Tibial nerve (tissue), 4 donors: Measurements from ENCODE around the gene LSM10.

Source experiments
- CTCF ChIP-seq, 5 experiments: fragments of 200-600 bp in 3 of 5; fragments of 450-650 bp in 2 of 5; sonication (generic) in 3 of 5; IDR thresholded peaks; one replicate each; pipeline ENCODE4 v1.5.1; 2016 to 2019; ENCODE audit warnings: antibody characterized with exemption in 5 of 5, mild to moderate bottlenecking in 3 of 5, moderate library complexity in 2 of 5
- EP300 ChIP-seq, 2 donors: sonication (generic); formaldehyde crosslinking; IDR thresholded peaks; one replicate each; pipeline ENCODE4 v1.6.1; 2017; ENCODE audit warnings: antibody characterized with exemption in 2 of 2, mild to moderate bottlenecking in 1 of 2
- POLR2A ChIP-seq, 2 donors: fragments of 450-650 bp; IDR thresholded peaks; one replicate each; pipeline ENCODE4 v1.6.1; 2017; ENCODE audit warnings: antibody characterized with exemption in 2 of 2, mild to moderate bottlenecking in 2 of 2, moderate library complexity in 2 of 2

- TF ChIP-seq CTCF (IDR thresholded peaks at IDR 0.05): no peak
- no peak for TF ChIP-seq EP300 (IDR thresholded peaks at IDR 0.05)
- peak in 1 of 2 donors; percentile 12 for TF ChIP-seq POLR2A (IDR thresholded peaks at IDR 0.05)
Observed at GRCh38 chr1:36400825-36401601, 3.3 kb upstream of the LSM10 start.
